Nephron (organoid): ENCODE results near the gene NFATC2.

Source experiments
- H3K27ac Mint-ChIP-seq, 3 experiments: 2 replicates each; pipeline ENCODE4 v1.8.0; 2020; ENCODE audit warnings: mixed read lengths in 3 of 3, mild to moderate bottlenecking in 2 of 3, moderate library complexity in 1 of 3
- H3K27me3 Mint-ChIP-seq: 2 replicates; pipeline ENCODE4 v1.8.0; 2021; ENCODE audit warnings: low read depth, mild to moderate bottlenecking, moderate library complexity, mixed read lengths
- H3K36me3 Mint-ChIP-seq: 2 replicates; pipeline ENCODE4 v1.8.0; 2020; ENCODE audit warnings: low read depth, mixed read lengths
- H3K4me1 Mint-ChIP-seq: 2 replicates; pipeline ENCODE4 v1.8.0; 2020; ENCODE audit warnings: mixed read lengths
- H3K4me3 Mint-ChIP-seq, 3 experiments: 2 replicates each; pipeline ENCODE4 v1.8.0; 2020; ENCODE audit warnings: mild to moderate bottlenecking in 3 of 3, mixed read lengths in 3 of 3, moderate library complexity in 2 of 3
- H3K9me3 Mint-ChIP-seq: 2 replicates; pipeline ENCODE4 v1.8.0; 2020; ENCODE audit warnings: mixed read lengths
- CTCF ChIP-seq, 3 experiments: fragments of 200-600 bp; sonication (generic); IDR thresholded peaks; one replicate each; pipeline ENCODE4 v1.5.0; 2021; ENCODE audit warnings: antibody characterized with exemption in 3 of 3; ENCODE audit not compliant: unreplicated experiment in 3 of 3

Gene NFATC2

DNA sequence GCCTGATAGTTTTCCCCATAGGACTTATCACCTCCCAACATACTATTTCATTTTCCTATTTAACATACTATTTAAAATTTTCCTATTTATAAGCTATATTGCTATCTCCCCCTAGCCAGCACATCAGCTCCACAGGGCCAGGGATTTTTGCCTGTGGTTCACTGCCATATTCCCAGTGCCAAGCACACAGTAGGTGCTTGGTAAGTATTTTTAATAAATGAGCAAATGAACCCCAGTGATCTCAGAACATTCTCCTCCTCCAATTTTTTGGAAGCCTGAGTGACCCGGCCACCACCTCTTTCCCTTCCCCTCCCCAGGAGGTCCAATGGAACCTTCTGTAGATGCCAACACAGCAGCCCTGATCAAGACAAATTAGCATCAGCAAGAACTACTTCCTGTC, 33.3 kb downstream of the NFATC2 start:
- H3K4me3 Mint-ChIP-seq: no peak overlapping the region
- peaks cover 19% of the 10 kb centered on the region for H3K27me3 Mint-ChIP-seq
- H3K4me1 Mint-ChIP-seq: peaks cover 39% of the 10 kb centered on the region
- no peaks in the 10 kb centered on the region for H3K9me3 Mint-ChIP-seq
- no peak for TF ChIP-seq CTCF (IDR thresholded peaks at IDR 0.05; ENCODE audit: unreplicated experiment in 3 of 3)
- no peaks in the 10 kb centered on the region for H3K36me3 Mint-ChIP-seq
- H3K27ac Mint-ChIP-seq: no peak overlapping the region

- Mint-ChIP-seq H3K9me3 (no peaks in the 10 kb centered on the region), H3K27me3 (peaks cover 19% of the 10 kb centered on the region), H3K36me3 (no peaks in the 10 kb centered on the region), H3K4me1 (peaks cover 39% of the 10 kb centered on the region), H3K27ac (no peak overlapping the region), H3K4me3 (no peak overlapping the region)
- TF ChIP-seq CTCF (IDR thresholded peaks at IDR 0.05; ENCODE audit: unreplicated experiment in 3 of 3): no peak
Observed at GRCh38 chr20:51508780-51509179, 33.7 kb downstream of the NFATC2 start.

DNA sequence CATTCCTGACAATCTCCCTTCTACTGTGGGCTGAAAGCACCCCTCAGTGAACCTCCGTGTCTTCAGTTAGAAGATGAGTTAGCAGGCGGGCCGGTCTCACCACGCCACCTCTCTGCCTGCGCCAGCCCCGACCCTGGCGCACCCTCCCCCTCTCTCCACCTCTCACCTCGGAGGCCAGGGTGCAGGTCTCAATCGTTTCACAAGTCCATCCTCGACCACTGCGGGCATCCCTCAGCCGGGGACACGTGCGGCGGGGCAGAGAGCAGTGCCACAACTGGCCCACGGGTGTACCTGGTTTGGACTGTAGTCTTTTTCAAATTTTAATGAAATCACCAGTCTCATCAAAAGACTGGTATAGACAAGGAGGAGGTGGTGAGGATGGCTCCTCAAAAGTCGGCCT, 34.4 kb downstream of the NFATC2 start:
- peaks cover 39% of the 10 kb centered on the region for H3K4me1 Mint-ChIP-seq
- no peak overlapping the region for H3K27ac Mint-ChIP-seq
- H3K9me3 Mint-ChIP-seq: no peaks in the 10 kb centered on the region
- H3K27me3 Mint-ChIP-seq: peaks cover 19% of the 10 kb centered on the region
- TF ChIP-seq CTCF (IDR thresholded peaks at IDR 0.05; ENCODE audit: unreplicated experiment in 3 of 3): no peak
- no peak overlapping the region for H3K4me3 Mint-ChIP-seq
- H3K36me3 Mint-ChIP-seq: no peaks in the 10 kb centered on the region

DNA sequence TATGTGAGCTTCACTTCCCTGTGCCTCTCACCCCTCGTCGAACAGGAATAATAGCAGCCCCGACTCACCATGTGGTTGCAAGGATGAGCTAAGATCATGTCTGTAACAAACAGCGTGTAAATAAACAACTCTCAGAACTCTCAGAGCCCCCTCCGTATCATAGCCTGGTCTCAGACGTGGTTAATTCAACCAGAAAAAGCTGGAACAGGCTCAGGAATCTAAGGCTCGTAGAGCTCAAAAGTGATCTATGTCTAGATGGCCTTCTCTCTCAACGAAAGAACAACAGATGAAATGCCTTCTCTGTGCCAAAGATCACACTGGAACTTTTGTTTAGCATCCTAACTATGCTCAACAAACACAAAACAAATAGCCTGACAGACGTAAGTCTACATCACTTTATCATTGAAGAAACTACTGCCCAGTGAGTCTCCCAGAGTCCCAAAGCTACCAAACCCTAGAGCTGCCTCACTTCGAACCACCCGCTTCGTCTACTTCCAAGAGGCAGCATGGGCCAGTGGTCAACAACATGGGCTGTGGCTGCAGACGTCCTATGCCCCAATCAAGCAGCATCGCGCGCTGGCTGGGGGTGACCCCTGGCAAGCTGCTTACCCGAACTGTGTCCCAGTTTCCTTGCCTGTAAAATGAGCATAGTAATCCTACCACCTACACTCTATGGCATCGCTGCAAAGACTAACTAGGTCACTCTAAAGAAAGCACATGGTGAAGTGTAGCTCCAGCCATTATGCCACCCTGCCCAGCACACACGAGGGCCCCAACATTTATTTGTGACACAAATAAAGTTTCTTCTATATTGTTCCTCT, 35.1 kb downstream of the NFATC2 start:
- Mint-ChIP-seq H3K4me1 (peaks cover 35% of the 10 kb centered on the region), H3K27ac (peak overlapping the region; percentile 18 to 31 (median 22)), H3K4me3 (peak overlapping the region in 1 of 3 experiments; percentile 2), H3K27me3 (peaks cover 15% of the 10 kb centered on the region), H3K36me3 (no peaks in the 10 kb centered on the region), H3K9me3 (no peaks in the 10 kb centered on the region)
- no peak for TF ChIP-seq CTCF (IDR thresholded peaks at IDR 0.05; ENCODE audit: unreplicated experiment in 3 of 3)

GRCh38 chr20:51506527-51507215, 35.8 kb downstream of the NFATC2 start:
- Mint-ChIP-seq H3K4me3 (no peak overlapping the region), H3K4me1 (peaks cover 32% of the 10 kb centered on the region), H3K36me3 (no peaks in the 10 kb centered on the region), H3K9me3 (no peaks in the 10 kb centered on the region), H3K27ac (peak overlapping the region; percentile 18 to 31 (median 22)), H3K27me3 (peaks cover 7% of the 10 kb centered on the region)
- TF ChIP-seq CTCF (IDR thresholded peaks at IDR 0.05; ENCODE audit: unreplicated experiment in 3 of 3): no peak
